ENCODE data around the gene SLC26A11.

DNA sequence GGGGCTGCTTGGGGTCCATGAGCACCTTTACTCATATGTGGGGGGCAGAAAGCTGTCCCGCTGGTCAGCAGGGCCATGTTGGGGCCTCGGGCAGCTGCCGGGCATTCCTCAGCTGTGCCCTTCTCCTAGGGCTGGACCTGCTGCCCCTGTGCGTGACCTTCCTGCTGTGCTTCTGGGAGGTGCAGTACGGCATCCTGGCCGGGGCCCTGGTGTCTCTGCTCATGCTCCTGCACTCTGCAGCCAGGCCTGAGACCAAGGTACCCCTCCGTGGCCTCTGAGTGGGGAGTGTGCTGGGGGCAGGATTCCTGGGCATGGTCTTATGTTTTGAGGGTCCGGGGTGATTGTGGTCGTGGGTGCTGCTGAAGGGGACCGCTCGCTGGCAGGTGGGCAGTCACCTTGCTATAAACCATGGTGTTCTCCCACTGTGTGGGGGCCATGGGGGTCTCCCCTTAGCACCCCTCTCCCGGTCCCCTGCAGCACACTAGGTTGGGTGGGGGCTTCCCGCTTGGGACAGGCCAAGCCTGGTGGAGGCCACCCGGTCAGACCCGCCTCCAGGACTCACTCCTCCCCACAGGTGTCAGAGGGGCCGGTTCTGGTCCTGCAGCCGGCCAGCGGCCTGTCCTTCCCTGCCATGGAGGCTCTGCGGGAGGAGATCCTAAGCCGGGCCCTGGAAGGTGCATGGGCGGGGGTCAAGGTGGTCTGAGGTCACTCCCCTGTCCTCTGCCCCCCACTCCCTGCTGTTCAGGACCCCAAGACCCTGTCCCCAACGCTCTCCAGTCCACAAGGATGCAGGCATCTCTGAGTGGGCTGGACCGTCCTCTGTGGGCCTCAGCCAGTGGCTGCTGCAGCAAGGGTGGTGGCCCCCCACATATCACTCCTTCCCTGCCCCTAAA, 28.0 kb downstream of the SLC26A11 start:
- TF ChIP-seq, protein P1, sequence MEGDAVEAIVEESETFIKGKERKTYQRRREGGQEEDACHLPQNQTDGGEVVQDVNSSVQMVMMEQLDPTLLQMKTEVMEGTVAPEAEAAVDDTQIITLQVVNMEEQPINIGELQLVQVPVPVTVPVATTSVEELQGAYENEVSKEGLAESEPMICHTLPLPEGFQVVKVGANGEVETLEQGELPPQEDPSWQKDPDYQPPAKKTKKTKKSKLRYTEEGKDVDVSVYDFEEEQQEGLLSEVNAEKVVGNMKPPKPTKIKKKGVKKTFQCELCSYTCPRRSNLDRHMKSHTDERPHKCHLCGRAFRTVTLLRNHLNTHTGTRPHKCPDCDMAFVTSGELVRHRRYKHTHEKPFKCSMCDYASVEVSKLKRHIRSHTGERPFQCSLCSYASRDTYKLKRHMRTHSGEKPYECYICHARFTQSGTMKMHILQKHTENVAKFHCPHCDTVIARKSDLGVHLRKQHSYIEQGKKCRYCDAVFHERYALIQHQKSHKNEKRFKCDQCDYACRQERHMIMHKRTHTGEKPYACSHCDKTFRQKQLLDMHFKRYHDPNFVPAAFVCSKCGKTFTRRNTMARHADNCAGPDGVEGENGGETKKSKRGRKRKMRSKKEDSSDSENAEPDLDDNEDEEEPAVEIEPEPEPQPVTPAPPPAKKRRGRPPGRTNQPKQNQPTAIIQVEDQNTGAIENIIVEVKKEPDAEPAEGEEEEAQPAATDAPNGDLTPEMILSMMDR (IDR thresholded peaks at IDR 0.05): no peak
- TF ChIP-seq EZH2phosphoT487 (IDR thresholded peaks at IDR 0.05): no peak
